Retina (tissue), 1 donor: Measurements from ENCODE around the gene GFRA3.

Source experiments
- DNase-seq: peaks from one replicate; pipeline ENCODE4 v3.0.0-alpha.2; 2016

GFRA3 gene

DNA sequence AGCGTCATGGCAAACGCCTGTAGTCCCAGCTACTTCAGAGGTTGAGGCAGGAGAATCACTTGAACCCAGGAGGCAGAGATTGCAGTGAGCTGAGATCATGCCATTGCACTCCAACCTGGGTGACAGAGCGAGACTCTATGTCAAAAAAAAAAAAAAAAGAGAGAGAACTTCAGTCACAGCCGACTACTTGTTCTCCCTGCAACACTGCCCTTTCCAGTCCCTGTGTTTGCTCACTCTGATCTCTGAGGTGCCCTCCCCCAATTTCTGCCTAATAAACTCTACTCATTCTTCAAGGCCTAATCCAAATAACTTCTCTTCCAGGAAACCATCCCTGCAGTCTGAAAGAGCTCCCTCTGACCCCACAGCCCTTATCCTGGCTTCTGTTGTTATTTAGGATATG is 28.1 kb downstream of the GFRA3 start:
- no peak for DNase-seq

DNA sequence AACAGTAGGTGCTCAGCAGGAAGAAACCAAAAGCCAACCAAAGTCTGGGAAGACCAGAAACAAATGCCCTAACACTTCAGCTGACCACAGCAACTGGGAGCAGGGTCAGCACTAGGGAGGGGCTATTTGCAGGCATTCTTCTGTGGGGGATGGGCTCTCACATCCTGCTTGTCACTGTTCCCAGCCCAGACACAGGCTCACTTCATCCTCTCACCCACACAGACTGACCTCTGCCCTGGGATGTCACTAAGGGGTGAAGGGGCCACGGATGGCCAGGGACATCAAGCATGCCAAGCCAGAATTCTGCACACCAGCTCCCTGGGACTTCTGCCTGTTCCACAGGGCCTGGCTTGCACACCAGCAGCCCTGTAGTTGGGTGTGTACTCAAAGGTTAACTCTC is 28.7 kb downstream of the GFRA3 start:
- no peak for DNase-seq

DNA sequence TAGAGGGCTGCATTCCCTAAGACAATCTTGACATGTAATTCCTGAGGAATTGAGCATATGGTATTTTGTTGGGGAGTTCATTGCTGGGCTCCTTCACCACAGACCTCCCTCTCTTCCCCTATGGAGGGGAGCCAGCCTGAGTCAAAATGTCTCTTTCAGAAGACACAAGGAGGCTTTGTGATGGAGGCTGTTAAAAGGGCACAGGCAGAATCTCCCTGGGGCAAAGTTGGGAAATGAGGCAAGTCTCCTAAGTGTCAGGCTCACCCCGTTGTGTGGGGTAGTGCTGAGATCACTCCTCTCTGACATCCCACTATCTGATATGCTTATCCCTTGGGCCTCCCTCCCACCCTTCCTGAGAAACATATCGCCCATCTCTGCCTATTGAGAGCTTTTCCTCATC is 30.6 kb downstream of the GFRA3 start:
- peak; percentile 11 for DNase-seq

DNA sequence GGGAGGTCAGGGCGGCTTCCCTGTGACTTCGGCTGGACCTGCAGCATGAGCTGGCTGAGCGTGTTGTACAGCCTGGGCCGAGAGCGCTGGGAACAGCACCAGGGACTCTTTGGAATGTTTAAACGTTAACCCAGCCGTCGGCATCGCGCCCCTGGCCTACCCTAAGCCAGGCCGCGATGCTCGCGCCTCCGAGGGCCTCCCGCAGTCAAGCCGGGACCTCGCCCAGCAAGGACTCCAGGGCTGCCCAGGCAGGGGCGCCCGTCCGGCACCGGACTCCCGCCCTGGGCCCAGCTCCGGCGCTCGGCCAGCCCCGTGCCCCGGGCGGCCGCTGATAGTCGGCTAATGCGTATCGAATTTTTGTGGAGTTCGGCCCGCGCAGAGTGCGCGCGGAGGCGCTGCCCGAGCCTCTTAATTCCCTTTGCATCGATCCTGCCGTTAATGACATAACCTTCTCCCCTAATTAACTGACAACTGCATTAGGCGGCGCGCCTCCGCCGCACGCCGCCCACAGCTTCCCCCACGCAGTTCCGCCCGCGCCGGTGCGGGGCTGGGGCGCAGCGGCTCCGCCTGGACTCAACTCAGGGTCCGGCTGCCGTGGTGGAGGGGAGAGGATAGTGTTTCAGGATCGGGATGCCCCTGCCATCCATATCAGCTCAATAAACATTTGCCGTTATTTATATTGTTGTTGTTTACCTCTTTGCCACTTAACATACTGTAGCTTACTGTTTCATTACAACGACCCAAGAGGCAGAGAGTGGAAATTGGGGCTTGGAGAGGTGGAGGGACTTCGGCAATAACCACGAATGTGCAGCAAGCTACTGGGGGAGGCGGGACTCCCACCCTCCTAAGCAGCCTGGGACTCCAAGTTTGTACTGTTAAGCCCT is 32.5 kb downstream of the GFRA3 start:
- peak; percentile 86 for DNase-seq

DNA sequence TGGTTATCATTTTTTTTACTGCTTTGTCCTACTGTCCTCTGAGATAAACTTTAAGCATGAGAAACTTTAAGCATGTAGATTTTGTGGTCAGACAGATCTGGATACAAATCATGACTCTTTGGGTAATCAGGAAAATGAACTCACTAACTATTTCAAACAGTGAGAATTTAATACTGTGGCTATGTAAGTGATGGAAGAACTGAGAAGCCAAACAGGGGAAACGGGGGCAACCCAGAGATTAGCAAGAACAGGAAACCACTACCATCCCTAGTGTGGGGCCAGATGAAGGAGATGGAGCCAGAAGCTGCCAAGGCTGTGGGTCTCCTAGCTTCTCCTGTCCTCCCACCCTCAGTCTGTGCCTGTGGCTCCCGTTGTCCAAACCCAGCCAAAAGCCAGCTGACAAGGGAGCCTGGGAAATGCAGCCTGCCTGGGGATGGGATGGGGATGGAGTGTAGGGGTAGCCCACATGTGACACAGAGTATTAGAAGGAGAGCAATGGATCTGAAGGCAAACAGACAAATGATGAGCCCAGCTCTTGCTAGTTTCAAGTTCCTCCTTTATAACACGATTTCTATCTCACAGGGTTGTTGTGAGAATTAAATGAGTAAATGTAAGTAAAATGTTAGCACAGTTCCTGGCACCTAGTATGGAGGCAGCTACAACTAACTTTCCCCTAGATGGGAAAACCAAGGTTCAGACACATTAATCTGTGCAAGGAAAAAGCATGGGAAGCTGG is 33.6 kb downstream of the GFRA3 start:
- DNase-seq: no peak

DNA sequence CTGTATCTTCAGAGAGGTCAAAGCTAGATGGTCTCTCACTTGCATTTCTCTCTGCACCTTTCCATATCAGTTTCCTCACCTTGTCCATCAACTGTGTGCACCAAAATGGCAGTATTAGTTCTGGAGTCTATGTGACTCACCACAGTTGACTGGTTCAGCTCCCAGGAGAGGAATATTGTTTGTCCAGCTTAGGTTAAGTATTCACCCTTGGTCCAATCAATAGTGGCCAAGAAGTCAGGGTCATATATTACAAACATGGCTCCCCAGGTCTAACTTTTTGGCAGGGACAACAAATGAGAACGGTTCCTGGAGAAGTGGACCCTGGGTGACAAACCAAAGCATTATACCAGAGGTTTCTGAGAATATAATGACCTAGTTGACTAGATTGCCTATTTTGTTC is 36.4 kb downstream of the GFRA3 start:
- DNase-seq: no peak

DNA sequence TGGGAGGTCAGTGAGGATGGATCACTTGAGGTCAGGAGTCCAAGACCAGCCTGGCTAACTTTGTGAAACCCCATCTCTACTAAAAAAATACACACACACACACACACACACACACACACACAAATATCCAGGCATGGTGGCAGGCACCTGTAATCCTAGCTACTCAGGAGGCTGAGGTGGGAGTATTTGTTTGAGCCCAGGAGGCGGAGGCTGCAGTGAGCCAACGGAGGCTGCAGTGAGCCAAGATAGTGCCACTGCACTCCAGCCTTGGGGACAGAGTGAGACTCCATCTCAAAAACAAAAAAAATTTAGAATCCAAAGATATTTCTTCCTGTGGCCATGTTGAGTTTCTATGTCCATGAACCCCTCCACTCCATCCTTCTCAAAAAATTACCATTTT is 39.8 kb downstream of the GFRA3 start:
- no peak for DNase-seq

DNA sequence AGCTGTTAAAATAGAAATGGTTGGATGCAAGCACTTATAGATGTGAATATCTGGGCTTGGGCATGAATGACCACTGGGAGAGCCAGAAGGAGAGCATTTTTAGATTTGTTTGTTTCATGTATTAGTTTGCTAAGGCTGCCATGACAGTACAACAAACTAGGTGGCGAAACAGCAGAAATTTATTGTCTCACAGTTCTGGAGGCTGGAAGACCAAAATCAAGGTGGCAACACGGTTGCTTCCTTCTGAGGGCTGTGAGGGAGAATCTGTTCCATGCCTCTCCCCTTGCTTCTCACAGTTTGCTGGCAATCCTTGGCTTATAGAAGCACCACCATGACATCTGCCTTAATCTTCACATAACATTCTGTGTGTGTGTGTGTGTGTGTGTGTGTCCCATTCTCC is 41.1 kb downstream of the GFRA3 start:
- DNase-seq: no peak

DNA sequence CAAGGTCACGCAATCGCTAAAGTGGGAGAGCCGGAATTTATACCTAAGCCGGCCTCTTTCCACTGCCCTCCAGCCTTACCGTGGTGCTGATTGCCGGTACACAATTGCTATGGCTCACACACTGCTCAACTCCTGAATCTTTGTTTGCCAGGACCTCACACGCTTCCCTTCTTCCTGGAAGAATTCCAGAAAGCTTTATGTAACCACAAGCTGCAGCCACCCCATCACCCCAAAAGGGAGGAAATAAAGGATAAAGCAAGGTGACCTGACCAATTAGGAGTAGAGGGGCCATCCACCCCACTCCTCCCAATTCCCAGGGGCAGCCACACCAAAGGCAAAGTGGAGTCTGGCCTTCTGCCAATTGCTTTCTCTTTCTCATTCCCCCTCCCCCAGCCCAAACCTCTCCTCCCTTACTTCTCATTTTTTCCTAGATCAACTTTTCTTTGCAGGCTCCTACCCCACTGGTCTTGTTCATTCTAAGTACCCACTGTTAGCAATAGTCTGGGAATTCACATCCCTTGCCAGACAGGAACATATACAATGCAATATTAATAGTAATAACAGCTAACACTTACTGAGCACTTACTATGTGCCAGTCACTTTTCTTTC is 43.3 kb downstream of the GFRA3 start:
- DNase-seq: no peak

DNA sequence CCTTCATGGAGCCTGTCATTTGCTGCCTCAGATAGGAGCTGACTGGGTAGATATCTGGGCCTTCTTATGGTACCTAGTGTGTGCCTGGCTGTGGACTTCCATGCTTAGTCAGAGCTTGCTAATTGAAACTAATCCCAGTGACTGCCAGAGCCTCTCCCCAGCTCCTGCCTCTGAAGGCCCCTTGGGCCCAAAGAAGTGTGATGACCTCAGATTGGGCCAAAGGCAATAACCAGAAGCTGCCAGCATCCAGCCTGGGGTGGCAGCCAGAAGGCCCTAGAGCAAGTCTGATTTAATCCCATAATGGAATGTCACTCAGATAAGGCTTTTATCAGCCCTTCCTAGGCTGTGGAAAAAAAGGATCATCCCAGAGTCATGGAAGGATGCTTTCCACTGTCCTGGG is 44.2 kb downstream of the GFRA3 start:
- DNase-seq: peak; percentile 24

DNA sequence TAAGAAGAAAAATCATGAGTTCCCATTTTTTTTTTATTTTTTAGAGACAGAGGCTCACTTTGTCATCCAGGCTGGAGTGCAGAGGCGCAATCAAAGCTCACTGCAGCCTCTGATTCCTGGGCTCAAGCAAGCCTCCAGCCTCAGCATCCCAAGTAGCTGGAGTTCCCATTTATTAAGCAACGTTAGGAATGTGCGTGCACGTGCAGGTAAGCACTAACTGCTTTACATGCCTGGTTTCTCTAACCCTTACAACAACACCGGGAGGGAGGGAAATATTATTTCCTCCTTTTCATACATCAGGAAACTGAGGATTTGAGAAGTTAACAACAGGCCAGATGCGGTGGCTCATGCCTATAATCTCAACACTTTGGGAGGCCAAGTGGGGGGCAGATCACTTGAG is 45.0 kb downstream of the GFRA3 start:
- no peak for DNase-seq

DNA sequence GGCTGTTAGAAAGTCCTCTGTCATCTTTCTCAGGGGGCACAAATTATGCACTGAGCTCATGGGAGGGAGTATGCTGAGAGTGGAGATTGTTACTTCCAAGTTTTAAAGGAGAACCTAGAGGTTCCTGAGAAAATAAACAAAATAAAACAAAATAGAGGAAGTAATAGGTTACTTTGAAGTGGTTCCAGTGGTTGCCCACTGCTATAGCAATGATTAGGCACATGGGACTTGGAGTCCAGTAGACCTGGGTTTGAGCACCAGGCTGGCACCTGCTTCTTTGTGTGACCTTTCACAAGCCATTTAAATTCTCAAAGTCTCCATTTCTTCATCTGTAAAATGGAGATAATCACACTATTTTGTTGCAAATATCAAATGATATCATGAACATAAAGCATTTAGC is 47.5 kb downstream of the GFRA3 start:
- no peak for DNase-seq

DNA sequence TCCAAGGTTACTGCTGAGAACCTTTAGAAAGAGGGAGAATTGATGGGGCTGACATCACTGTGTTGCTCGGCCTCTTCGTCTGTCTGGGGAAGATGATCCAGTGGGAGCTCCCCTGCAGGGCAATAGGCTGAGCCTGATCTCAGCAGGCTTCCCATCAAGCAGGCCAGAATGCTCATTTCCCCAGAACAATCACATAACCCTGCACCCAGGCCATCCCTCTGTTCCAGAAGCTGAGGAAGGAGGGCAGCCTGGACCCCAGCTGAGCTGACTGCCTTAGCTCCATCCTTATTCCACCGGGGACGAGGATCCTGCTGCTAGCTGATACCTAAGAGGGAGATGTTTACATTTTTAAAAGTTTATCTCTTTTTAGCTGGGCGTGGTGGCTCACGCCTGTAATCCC is 49.7 kb downstream of the GFRA3 start:
- no peak for DNase-seq

DNA sequence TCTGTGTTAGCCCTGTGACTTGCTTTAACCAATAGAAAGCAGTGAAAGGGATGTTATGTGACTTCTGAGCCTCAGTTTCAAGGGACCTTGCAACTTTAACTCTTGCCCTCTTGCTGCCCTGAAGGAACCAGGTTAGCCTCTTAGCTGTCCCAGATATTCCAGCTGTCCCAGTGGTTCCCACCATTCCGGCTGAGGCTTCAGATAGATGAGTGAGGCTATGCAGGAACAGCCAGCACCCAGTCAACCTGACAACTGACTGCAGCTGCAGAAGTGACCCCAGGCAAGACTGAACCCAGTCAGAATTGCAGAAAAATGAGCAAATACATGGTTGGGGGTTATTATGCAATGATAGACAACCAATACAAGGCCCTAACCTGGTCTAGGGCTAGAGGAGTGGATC is 50.9 kb downstream of the GFRA3 start:
- DNase-seq: no peak

DNA sequence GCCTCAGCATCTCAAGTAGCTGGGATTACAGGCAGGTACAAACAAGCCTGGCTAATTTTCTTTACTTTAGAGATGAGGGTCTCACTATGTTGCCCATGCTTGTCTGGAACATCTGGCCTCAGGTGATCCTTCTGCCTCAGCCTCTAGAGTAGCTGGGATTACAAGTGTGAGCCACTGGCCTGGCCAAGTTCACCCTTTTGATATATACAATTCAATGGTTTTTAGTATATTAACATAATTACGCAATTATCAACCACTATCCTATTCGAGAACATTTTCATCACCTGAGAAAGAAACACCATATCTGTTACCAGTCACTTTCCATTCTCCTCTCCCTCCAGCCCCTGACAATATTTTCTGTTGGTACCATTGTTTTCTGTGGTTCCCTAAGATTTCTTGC is 57.6 kb downstream of the GFRA3 start:
- no peak for DNase-seq

DNA sequence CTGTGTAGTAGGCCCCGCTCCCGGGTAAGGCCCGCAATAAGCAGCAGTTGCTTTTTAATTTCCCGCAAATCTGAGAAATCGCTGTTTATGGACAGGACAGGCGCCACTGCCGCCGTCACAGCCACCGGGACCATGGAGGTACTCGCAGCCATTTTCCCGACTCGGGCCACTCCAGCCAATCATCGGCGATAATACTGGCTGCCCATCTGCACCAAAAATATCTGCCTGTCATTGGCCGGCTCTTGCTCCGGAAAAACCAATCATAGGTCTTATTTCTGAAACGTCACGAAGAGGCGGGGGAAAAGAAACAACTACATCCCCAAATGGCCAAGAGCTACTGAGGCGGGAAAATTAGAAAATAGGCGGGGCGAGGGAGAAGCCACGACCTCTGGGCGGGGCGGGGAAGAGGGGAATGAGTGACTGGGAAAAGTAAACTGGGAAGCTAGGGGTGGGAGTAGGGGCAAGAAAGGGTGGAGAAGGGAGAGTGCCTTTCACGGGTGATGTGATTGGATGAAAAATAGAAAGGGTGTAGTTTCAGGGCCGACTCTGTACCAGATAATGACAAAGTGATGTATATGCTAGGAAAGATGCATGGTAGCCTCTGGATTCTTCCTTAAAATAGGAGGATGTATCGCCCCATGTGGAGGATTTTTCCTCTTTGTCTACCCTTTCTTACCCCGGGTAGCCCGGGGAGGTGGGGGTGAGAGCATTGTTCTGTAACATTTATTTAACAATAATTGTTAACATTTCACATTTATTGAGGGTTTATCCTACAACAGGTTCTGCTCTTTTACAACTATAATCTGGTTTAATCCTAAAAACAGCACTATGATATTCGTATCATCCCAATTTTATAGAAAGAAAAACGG is 61.0 kb downstream of the GFRA3 start, which contains the start of gene CDC23:
CDC23 (minus strand) TSS at position 163 of the 869 bp plus-strand sequence; CDS start at position 152, 11 bp downstream.
- peak; percentile 97 for DNase-seq

DNA sequence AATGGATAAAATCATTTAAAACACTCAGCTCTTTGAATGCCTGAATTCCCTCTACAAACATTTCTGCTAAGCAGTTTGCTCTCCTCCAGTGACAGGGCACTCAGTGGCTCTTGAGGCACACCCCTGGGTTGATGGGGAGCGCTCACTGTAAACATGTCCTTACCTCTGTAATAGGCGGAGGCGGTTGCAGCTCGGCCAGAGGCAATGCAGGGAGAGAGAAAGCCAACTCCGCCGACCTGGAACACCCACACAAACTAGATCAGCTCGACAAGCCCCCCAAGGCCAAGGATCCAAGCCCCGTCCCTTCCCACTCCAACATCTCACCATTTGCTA is 61.6 kb downstream of the GFRA3 start:
- no peak for DNase-seq

DNA sequence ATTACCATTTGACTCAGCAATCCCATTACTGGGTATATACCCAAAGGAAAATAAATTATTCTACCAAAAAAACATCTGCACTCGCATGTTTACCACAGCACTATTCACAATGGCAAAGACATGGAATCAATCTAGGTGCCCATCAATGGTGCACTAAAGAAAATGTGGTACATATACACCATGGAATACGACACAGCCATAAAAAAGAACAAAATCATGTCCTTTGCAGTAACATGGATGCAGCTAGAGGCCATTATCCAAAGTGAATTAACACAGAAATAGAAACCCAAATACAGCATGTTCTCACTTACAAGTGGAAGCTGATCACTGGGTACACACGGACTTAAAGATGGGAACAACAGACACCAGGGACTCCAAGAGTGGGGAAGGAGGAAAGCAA is 63.4 kb downstream of the GFRA3 start:
- no peak for DNase-seq
